ENCODE results near the gene COL4A5.
"Not testable (repeated sequence)": the region's sequence is repeated elsewhere in the genome, so short reads cannot be mapped to it uniquely, and the experiment has no call there.

The COL4A5 gene

GRCh38 chrX:108439426-108439942 is at the start of gene COL4A5:
Gene COL4A5, plus strand, starts transcription at chrX:108439838. Its CDS starts 288 bp downstream, at chrX:108440126.
- peak in 1 of 2 donors; percentile 0 for DNase-seq

GRCh38 chrX:108390976-108391717 is 48.5 kb upstream of the COL4A5 start:
- not testable (repeated sequence) for DNase-seq

GRCh38 chrX:108396188-108396891 is 43.3 kb upstream of the COL4A5 start:
- no peak for DNase-seq

- no peak for DNase-seq
Observed at GRCh38 chrX:108396986-108397385, 42.7 kb upstream of the COL4A5 start.

- DNase-seq = no peak
Observed at GRCh38 chrX:108397627-108398391, 41.8 kb upstream of the COL4A5 start.

- no peak for DNase-seq
Observed at GRCh38 chrX:108399418-108400165, 40.0 kb upstream of the COL4A5 start.

GRCh38 chrX:108412783-108413182 is 26.9 kb upstream of the COL4A5 start:
- no peak for DNase-seq

GRCh38 chrX:108415146-108415545 is 24.5 kb upstream of the COL4A5 start:
- DNase-seq = no peak

- no peak for DNase-seq
Observed at GRCh38 chrX:108415891-108416290, 23.7 kb upstream of the COL4A5 start.

GRCh38 chrX:108417257-108417656 is 22.4 kb upstream of the COL4A5 start:
- DNase-seq = no peak

GRCh38 chrX:108419401-108419800 is 20.2 kb upstream of the COL4A5 start:
- no peak for DNase-seq

- DNase-seq = no peak
Observed at GRCh38 chrX:108420481-108420880, 19.2 kb upstream of the COL4A5 start.

GRCh38 chrX:108426262-108426661 is 13.4 kb upstream of the COL4A5 start:
- DNase-seq = no peak

GRCh38 chrX:108435261-108435660 is 4.4 kb upstream of the COL4A5 start:
- DNase-seq = no peak

- DNase-seq = no peak
Observed at GRCh38 chrX:108437349-108438109, 2.1 kb upstream of the COL4A5 start.

GRCh38 chrX:108438110-108438623 is 1.5 kb upstream of the COL4A5 start, which contains the start of gene COL4A6:
Gene COL4A6, minus strand, starts transcription at chrX:108438422. Its CDS starts 226 bp downstream, at chrX:108438196.
- DNase-seq = no peak

GRCh38 chrX:108439961-108440696 is 491 bp downstream of the COL4A5 start:
- no peak for DNase-seq

GRCh38 chrX:108442901-108443464 is 3.3 kb downstream of the COL4A5 start:
- DNase-seq = no peak

GRCh38 chrX:108447303-108447702 is 7.7 kb downstream of the COL4A5 start:
- DNase-seq = no peak

- DNase-seq = no peak
Observed at GRCh38 chrX:108453841-108454240, 14.2 kb downstream of the COL4A5 start.

All from CD4-positive, alpha-beta T cell treated with Interleukin-4 for 1 hour (primary cell).